DMS153 (cell line): Measurements from ENCODE around the gene TMEM127.
"Not testable (repeated sequence)": the region's sequence is repeated elsewhere in the genome, so short reads cannot be mapped to it uniquely, and the experiment has no call there.

Experiments used
- DNase-seq: peaks from one replicate; lab custom pipeline; 2025; lab: John Stamatoyannopoulos, UW

The TMEM127 gene

GRCh38 chr2:96241227-96241626 is 24.6 kb downstream of the TMEM127 start:
- DNase-seq: no peak

GRCh38 chr2:96240341-96241038 is 25.3 kb downstream of the TMEM127 start:
- no peak for DNase-seq

DNA sequence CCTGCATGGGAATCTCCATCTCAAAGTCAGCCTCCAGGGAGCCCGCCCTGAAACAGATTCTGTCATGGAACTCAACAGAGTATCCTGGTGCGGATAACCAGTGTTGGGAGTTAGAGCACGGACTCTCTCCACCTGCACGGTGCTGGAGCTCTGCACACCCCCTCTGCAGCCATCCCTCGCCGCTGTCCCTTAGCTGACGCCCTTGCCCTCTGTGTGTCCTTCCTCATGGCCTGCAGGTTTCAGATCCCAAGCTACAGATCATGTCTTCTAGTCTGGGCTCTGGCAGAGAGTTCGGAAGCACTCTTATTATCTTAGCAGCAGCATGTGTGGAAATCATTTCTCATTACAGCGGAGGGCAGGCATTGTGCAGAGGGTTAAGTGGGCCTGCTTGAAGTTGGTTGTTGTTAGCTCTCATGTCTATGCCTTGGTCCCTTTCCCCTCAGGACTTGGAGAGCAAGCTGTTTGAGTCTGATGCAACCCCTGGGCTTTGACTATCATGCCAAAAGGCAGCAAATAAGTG is 26.0 kb downstream of the TMEM127 start:
- no peak for DNase-seq

- DNase-seq: no peak
Observed at GRCh38 chr2:96239091-96239490, 26.7 kb downstream of the TMEM127 start.

- DNase-seq: no peak
Observed at GRCh38 chr2:96238266-96238665, 27.5 kb downstream of the TMEM127 start.

- DNase-seq: no peak
Observed at GRCh38 chr2:96236882-96237281, 28.9 kb downstream of the TMEM127 start.

GRCh38 chr2:96233880-96234316 is 31.9 kb downstream of the TMEM127 start:
- DNase-seq: no peak

DNA sequence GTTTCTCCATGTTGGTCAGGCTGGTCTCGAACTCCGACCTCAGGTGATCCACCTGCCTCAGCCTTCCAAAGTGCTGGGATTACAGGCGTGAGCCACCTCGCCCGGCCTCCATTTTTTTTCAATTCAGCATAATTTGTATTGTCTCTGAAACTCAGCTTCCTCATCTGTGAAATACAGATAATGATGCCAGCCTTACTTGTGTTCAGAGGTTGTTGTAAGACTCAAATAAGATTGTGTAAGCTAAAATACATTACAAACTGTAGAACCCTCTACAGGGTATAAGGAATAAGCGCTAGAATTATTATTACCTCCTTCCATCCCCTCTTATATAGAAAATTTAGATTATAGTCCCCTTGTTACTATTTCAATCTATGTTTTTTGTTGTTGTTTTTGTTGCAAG is 32.4 kb downstream of the TMEM127 start:
- DNase-seq: no peak

GRCh38 chr2:96231316-96231715 is 34.5 kb downstream of the TMEM127 start:
- DNase-seq: no peak

- DNase-seq: no peak
Observed at GRCh38 chr2:96225016-96225533, 40.7 kb downstream of the TMEM127 start.

DNA sequence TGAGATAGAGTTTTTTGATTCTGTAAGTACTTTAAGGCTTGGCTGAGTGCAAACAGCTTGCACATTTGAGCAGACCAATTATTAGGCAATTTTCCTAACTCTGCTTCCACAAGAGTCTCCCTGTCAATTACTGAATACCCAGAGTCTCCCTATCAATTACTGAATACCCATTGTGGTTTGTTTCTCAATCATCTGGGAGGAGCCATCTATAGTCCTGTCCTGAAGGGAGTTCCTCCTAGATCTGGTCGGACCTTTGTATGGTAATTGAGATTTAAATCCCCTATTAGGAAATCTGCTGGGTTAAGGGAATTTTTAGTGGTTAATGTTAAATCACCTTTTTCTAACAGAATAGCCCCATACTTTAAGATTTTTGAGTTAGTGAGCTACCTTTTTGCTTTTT is 44.7 kb downstream of the TMEM127 start:
- DNase-seq: not testable (repeated sequence)

- DNase-seq: not testable (repeated sequence)
Observed at GRCh38 chr2:96219959-96220358, 45.8 kb downstream of the TMEM127 start.

DNA sequence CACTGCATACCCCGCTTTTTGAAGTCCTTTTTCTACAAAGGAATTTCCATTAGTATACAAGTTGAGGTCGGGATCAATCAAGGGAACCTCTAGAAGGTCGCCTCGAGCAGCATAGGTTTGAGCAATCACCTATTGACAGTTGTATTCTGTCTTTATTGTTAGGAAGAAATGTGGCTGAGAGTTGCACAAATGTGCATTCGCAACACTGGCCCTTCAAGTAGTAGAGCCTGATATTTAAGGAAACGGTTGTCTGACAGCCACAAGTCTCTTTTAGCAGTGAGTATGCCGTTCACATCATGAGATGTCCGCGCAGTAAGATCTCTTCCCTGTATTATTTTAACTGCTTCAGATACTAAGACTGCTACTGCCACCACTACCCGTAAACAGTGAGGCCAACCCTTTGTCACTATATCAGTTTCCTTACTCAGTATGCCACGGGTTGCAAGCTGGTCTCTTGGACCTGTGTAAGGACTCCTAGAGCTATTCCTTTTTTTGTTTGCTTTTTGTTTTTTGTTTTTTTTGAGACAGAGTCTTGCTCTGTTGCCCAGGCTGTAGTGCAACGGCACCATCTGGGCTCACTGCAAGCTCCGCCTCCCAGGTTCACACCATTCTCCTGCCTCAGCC is 47.2 kb downstream of the TMEM127 start:
- DNase-seq: no peak

GRCh38 chr2:96214554-96214953 is 51.2 kb downstream of the TMEM127 start:
- no peak for DNase-seq

DNA sequence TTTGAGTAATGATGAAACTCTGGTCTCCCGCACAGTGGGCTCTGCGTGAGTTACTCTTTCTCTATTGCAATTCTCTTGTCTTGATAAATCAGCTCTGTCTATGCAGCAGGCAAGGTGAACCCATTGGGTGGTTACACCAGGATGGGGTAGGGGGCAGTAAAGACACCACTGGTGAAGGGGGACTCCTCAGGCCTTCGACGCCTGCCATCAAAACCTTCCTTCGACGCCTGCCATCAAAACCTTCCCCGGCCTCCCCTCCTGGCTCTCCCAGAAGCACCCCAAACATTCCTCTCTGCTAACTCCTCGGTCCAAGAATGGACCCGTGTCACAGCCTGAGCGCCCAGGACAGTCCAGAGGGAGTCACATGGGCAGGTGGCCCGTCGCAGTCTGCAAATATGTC is 52.4 kb downstream of the TMEM127 start:
- no peak for DNase-seq

DNA sequence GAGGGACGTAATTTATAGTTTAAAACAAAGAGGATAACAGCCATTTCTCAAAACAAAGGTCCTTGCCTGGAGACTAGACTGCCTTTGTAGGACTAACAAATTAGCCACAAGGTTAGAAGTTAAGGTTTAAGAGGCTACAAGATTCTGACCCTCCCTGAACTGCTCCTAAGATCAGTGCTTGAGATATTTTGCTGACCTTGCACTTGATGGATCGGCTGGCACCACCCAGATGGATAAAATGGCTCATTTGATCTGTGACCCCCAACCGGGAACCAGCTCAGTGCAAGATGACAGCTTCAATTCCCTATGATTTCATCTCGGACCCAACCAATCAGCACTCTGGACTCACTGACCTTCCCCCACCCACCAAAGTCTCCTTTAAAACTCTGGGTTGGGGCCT is 53.5 kb downstream of the TMEM127 start:
- DNase-seq: no peak

DNA sequence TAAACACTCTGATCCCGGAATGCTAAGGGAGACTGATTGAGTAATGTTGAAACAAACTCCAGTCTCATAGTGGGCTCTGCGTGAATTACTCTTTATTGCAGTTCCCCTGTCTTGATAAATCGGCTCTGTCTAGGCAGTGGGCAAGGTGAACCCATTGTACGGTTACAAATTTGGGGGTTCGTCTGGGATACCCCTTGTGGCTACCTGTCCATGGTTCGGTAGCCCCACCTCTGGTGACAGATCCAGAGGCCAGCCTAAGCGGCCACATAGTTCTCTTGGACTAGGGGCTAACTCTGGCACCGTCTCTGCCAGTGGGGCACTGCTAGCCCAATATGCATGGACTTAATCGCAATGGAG is 56.1 kb downstream of the TMEM127 start:
- no peak for DNase-seq

- DNase-seq: no peak
Observed at GRCh38 chr2:96209011-96209728, 56.6 kb downstream of the TMEM127 start.

DNA sequence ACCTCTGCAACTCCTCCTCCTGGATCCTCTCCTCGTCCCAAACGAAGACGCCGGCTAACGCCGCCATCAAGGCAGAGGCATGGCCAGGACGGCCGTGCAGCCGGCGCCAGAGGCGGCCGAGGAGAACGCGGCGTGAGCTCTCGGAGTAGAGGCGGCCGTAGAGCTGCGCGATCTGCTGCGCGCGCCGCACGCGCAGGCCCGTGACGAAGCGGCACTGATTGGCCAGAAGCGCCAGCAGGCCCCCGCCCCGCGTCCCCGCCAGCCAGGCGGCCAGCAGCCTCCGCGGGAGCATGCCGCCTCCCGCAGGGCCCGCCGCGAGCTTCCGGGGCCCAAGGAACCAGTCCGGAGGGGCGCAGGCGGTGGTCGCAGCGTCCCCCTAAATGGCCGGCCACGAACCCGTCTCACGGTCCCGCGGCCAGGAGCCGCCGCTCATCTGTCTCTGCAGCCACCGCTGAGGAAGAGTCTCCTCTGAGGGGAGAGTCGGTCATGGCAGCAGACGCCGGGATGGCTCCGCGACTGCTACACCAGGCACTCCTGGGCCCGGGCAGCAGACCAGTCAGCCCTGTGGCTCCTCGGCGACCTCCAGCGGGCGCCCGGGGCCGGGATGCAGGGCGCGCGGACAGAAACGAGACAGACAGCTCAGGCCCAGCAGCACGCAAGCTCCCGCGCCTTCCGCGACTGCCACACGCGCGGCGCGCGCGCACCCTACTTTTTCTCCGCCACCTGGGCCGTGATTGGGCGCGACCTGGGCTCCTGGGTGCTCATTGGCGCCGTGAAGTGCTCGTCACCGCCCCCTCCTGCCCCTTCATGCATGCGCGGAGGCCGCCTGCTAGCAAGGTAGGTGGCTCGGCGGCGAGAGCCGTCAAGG is 57.4 kb downstream of the TMEM127 start, which contains the start of gene STARD7:
TSS of gene STARD7 (minus strand) at position 685 of the 868 bp plus-strand sequence. CDS start at position 292, 393 bp downstream.
- DNase-seq: peak; percentile 96

DNA sequence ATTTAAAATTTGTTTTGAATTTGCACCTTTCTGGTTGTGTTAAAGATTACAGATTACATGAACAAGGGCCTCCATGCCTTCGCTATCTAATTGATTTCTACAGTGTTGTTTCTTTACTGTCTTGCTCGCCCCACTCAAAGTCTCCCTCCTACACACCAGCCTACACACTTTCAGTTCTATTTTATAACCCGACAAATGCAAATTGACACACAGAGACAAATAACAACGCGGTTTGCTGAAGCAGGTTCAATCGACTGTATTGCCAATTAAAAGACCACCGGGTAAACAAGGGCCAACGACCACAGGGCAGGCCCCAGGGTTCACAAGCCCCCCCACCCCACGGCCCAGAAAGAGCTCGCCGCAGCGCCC is 58.0 kb downstream of the TMEM127 start:
- no peak for DNase-seq

DNA sequence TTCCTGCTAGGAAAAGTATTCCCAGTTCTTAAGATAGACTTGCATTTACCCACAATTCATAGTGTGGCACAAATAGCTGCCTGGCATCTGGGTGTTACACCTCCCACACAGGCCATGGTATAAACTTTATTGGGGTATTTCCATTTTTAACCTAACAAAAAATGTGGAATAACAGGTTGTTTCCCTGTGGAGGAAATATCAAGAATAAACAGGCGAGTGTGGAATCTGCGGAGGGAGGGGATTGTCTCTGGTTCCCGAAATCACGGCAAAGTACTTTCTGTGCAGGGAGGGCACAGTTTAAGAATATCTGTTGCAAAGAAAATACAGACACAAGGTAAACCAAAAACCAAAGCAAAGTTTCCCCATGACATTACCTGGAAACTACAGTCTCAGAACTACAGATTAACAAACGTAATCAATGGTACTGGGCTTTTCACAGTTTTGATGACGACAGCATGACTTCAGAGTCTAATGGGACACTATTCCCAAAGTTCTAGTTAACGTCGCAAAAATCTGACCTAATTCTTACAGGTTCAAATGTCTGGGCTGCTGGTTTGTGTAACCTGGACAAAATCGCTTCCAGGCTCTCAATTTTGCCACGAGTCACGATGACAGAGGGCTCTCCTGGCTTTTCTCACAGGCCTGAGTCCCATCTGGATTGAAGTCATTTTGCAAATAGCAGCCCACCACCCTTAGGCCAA is 58.6 kb downstream of the TMEM127 start:
- DNase-seq: no peak
